Measurements from ENCODE around the gene ZNF362.

ZNF362 gene

DNA sequence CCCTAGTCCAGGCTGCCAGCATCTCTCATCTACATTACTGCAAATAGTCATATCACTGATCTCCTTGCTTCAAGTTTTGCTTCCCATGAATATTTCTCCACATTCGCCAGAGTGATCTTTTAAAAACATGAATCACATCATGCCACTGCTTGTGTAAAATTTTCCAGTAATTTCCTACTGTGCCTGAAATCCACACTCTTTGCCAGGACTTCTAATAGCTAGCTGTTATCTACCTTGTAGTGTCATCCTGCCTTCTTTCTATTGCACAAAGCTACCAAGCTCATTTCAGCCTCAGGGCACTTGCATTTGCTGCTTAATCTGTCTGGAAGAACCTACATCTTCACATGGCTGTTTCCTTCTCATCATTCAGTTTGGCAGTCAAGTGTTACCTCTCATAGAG, 33.9 kb upstream of the ZNF362 start:
- DNase-seq (ENCODE audit: extremely low read depth, insufficient read length): no peak
- TF ChIP-seq, protein P1, sequence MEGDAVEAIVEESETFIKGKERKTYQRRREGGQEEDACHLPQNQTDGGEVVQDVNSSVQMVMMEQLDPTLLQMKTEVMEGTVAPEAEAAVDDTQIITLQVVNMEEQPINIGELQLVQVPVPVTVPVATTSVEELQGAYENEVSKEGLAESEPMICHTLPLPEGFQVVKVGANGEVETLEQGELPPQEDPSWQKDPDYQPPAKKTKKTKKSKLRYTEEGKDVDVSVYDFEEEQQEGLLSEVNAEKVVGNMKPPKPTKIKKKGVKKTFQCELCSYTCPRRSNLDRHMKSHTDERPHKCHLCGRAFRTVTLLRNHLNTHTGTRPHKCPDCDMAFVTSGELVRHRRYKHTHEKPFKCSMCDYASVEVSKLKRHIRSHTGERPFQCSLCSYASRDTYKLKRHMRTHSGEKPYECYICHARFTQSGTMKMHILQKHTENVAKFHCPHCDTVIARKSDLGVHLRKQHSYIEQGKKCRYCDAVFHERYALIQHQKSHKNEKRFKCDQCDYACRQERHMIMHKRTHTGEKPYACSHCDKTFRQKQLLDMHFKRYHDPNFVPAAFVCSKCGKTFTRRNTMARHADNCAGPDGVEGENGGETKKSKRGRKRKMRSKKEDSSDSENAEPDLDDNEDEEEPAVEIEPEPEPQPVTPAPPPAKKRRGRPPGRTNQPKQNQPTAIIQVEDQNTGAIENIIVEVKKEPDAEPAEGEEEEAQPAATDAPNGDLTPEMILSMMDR (IDR thresholded peaks at IDR 0.05; ENCODE audit: insufficient read depth, low read length, poor library complexity, severe bottlenecking): no peak
- no peaks in the 10 kb centered on the region for H3K36me3 ChIP-seq (ENCODE audit: control insufficient read depth, insufficient read depth, low read length)

DNA sequence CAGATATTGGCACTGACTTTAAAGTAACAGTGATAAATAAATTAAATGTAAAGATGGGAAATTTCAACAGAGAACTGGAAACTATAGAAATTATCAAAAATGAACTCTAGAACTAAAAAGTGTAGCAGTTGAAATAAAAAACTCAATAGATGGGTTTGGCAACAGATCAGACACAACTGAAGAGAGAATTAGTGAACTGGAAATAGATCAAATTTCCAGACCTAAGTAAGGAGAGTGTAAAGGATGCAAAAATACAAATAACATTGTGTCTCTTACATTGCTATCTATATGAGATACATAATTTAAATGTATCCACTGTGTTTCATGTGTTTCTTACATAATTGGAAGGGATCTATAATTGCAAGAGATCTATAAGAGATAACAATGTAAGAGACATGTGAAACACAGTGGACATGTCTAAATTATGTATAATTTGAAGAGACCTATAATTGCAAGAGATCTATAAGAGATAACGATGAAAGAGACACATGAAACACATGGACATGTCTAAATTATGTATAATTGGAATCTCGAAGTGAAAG, 32.1 kb upstream of the ZNF362 start:
- no peak for DNase-seq (ENCODE audit: extremely low read depth, insufficient read length)
- Histone ChIP-seq H3K4me3 (replicated peaks; ENCODE audit: low read depth, low read length) (no peak overlapping the region), H3K36me3 (ENCODE audit: control insufficient read depth, insufficient read depth, low read length) (no peaks in the 10 kb centered on the region), H3K27me3 (replicated peaks; ENCODE audit: control insufficient read depth, insufficient read depth, low read length) (no peaks in the 10 kb centered on the region; the same call in 1 of the 2 replicates)
- TF ChIP-seq, protein P1 (IDR thresholded peaks at IDR 0.05; ENCODE audit: insufficient read depth, low read length, poor library complexity, severe bottlenecking): no peak

More for the DNA sequence above, 33.9 kb upstream of the ZNF362 start:
- Histone ChIP-seq H3K4me3 (replicated peaks; ENCODE audit: low read depth, low read length) (no peak overlapping the region), H3K27me3 (replicated peaks; ENCODE audit: control insufficient read depth, insufficient read depth, low read length) (no peaks in the 10 kb centered on the region; the same call in 1 of the 2 replicates)

DNA sequence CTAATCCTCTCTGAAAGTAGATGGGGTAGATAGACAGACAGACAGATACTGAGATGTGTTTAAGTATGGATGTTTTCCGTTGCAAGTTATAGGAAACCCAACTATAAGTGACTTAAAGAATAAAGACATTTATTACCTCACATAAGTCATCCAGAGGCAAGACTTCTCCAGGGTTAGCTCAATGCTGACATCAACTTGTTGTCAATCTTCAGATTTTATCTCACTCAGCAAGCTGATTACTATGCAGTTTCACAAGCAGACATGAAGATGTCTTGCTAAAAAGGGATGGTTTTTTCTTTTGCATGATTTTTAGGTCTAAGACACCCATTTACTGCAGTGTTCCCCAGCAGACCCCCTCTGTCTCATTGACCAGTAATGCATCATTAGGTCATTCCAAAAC, 30.7 kb upstream of the ZNF362 start:
- Histone ChIP-seq H3K4me3 (replicated peaks; ENCODE audit: low read depth, low read length) (no peak overlapping the region), H3K27me3 (replicated peaks; ENCODE audit: control insufficient read depth, insufficient read depth, low read length) (no peaks in the 10 kb centered on the region; the same call in 1 of the 2 replicates), H3K36me3 (ENCODE audit: control insufficient read depth, insufficient read depth, low read length) (no peaks in the 10 kb centered on the region)
- TF ChIP-seq, protein P1 (IDR thresholded peaks at IDR 0.05; ENCODE audit: insufficient read depth, low read length, poor library complexity, severe bottlenecking): no peak
- no peak for DNase-seq (ENCODE audit: extremely low read depth, insufficient read length)

DNA sequence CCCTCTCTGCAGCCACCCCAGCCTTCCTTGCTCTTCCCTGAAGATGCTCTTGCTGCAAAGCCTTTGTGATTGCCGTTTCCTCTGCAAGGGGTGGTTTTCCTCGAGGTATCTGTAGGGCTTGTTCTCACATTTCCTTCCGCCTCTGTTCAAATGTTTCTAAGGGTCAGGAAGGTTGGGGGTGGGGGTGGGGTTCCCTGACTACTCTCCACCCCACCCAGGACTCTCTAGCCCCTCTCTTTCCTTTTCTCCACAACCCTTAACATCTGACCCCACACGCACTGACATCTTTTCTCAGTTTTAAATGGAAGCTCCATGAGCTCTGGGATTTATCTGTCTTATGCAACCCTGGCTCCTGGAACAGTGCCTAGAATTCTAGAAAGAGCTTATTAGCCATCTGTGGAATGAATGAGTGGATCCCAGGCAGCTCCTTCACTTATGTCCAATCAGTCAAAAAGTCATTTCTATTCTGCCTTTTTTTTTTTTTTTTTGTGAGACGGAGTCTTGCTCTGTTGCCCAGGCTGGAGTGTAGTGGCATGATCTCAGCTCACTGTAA, 27.3 kb upstream of the ZNF362 start:
- no peak for DNase-seq (ENCODE audit: extremely low read depth, insufficient read length)
- no peak overlapping the region for H3K4me3 ChIP-seq (replicated peaks; ENCODE audit: low read depth, low read length)
- H3K27me3 ChIP-seq (replicated peaks; ENCODE audit: control insufficient read depth, insufficient read depth, low read length): no peaks in the 10 kb centered on the region
- TF ChIP-seq, protein P1 (IDR thresholded peaks at IDR 0.05; ENCODE audit: insufficient read depth, low read length, poor library complexity, severe bottlenecking): no peak
- H3K36me3 ChIP-seq (ENCODE audit: control insufficient read depth, insufficient read depth, low read length): no peaks in the 10 kb centered on the region

DNA sequence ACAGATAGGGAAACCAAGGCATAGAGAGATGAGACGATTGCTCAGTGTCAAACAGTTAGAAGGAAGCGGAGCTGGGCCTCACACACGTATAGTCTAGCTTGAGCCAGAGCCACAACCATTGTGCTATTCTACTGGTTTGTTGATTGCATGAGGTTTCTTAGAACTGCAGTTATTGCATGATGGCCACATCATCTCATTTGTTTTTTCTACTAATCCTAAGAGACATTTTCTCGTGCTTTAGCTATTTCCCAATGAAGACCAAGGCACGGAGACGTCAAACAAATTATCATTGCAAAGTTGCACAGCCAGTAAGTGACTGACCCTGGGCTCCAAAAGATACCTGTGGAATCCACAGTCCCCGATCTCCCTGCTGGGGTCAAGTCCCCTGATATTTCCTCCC, 25.1 kb upstream of the ZNF362 start:
- Histone ChIP-seq H3K36me3 (ENCODE audit: control insufficient read depth, insufficient read depth, low read length) (no peaks in the 10 kb centered on the region), H3K27me3 (replicated peaks; ENCODE audit: control insufficient read depth, insufficient read depth, low read length) (no peaks in the 10 kb centered on the region), H3K4me3 (replicated peaks; ENCODE audit: low read depth, low read length) (no peak overlapping the region)
- TF ChIP-seq, protein P1 (IDR thresholded peaks at IDR 0.05; ENCODE audit: insufficient read depth, low read length, poor library complexity, severe bottlenecking): no peak
- no peak for DNase-seq (ENCODE audit: extremely low read depth, insufficient read length)

All from GM06990 (cell line).